K562 (cell line): ENCODE results near the gene FRMD4B. TPM values are rescaled to one million over a fixed set of nuclear protein-coding genes. Genes with fewer than 3 reads are reported as not detected.

Source experiments
- ATAC-seq: fragments of 200-7000 bp; cut with Tn5 transposase; 3 replicates; pipeline ENCODE4 v1.9.1; 2020; ENCODE audit warnings: moderate library complexity
- BruUV-seq: library from RNA; stranded (reverse); fragments of 400-500 nt; replicated peaks from 2 replicates; lab custom pipeline; 2021; lab: Mats Ljungman, UMichigan
- CTCF ChIA-PET: fragments of 300-600 bp; formaldehyde crosslinking; extraction: SDS; loops from one replicate; lab custom pipeline; 2021; ENCODE audit warnings: low intra/inter-chr PET ratio; lab: Yijun Ruan, JAX
- POLR2A ChIA-PET: fragments of 300-600, 350-650 bp; sonication (Branson Sonifier 250); formaldehyde crosslinking; extraction: SDS; loops from one replicate; lab custom pipeline; 2021; ENCODE audit warnings: antibody characterized with exemption, inconsistent platforms; lab: Yijun Ruan, JAX
- DNase-seq, 4 experiments: peaks; one replicate each; pipeline versions ENCODE4 v3.0.0 to v3.0.0-alpha.2; 2011 to 2018; ENCODE audit warnings: low spot score in 3 of 4, mixed read lengths in 3 of 4; ENCODE audit errors: extremely low read depth in 1 of 4
- FAIRE-seq: peaks from 2 replicates; lab custom pipeline; 2011; peaks lifted over from hg19 to GRCh38; lab: Jason Lieb, UNC
- H2AFZ ChIP-seq: 2 replicates; pipeline ENCODE4 v1.6.0; 2011; ENCODE audit warnings: low read depth, low read length, control low read depth, inconsistent platforms
- H3K27ac ChIP-seq: fragments of 200-600 bp; 3 replicates; pipeline ENCODE4 v1.8.0; 2011; ENCODE audit warnings: low read depth, mild to moderate bottlenecking, control low read depth, inconsistent platforms, low read length, moderate library complexity, mixed read lengths; ENCODE audit errors: extremely low read depth
- H3K27me3 ChIP-seq, 2 experiments: fragments of 300-600 bp in 1 of 2; 2 replicates in 1 of 2; 3 replicates in 1 of 2; pipeline versions ENCODE4 v1.6.0 to v1.8.0; 2011; ENCODE audit warnings: inconsistent platforms in 2 of 2, low read length in 2 of 2, mild to moderate bottlenecking in 1 of 2, mixed read lengths in 1 of 2, moderate library complexity in 1 of 2; ENCODE audit not compliant: control insufficient read depth in 2 of 2, insufficient read depth in 2 of 2
- H3K36me3 ChIP-seq: fragments of 300-600 bp; 3 replicates; pipeline ENCODE4 v1.8.0; 2011; ENCODE audit warnings: mild to moderate bottlenecking, low read length, inconsistent platforms; ENCODE audit not compliant: control insufficient read depth, insufficient read depth
- H3K4me1 ChIP-seq, 2 experiments: fragments of 200-600 bp in 1 of 2; replicated peaks in 1 of 2; 2 replicates in 1 of 2; 3 replicates in 1 of 2; pipeline versions ENCODE4 v1.5.1 to v1.8.0; 2011; ENCODE audit warnings: inconsistent platforms in 2 of 2, low read length in 2 of 2, mild to moderate bottlenecking in 1 of 2, mixed read lengths in 1 of 2, moderate library complexity in 1 of 2; ENCODE audit not compliant: control insufficient read depth in 2 of 2, insufficient read depth in 2 of 2
- H3K4me2 ChIP-seq: 2 replicates; pipeline ENCODE4 v1.6.1; 2011; ENCODE audit warnings: low read length, control low read depth, inconsistent platforms, mixed read lengths; ENCODE audit not compliant: insufficient read depth
- H3K4me3 ChIP-seq: fragments of 200-600 bp; sonication (generic), shearing (Covaris generic); 2 replicates; pipeline ENCODE4 v1.5.1; 2016; ENCODE audit warnings: control low read depth, inconsistent platforms
- H3K79me2 ChIP-seq: fragments of 200-600 bp; 3 replicates; pipeline ENCODE4 v1.8.0; 2011; ENCODE audit warnings: low read length, inconsistent platforms; ENCODE audit not compliant: control insufficient read depth, insufficient read depth
- H3K9ac ChIP-seq, 2 experiments: 2 replicates each; pipeline versions ENCODE4 v1.6.0 to v1.6.1; 2011; ENCODE audit warnings: low read depth in 2 of 2, low read length in 2 of 2, control low read depth in 1 of 2, inconsistent platforms in 1 of 2, mild to moderate bottlenecking in 1 of 2, mixed read lengths in 1 of 2; ENCODE audit not compliant: insufficient read depth in 1 of 2
- H3K9me1 ChIP-seq: one replicate; pipeline ENCODE4 v1.6.0; 2011; ENCODE audit warnings: inconsistent platforms, mild to moderate bottlenecking, low read length, moderate library complexity; ENCODE audit not compliant: control insufficient read depth, insufficient read depth
- H3K9me3 ChIP-seq: replicated peaks from 2 replicates; pipeline ENCODE4 v1.5.1; 2011; ENCODE audit warnings: low read depth, low read length, inconsistent platforms; ENCODE audit not compliant: control insufficient read depth, insufficient read depth
- H4K20me1 ChIP-seq: replicated peaks from 2 replicates; pipeline ENCODE4 v1.6.1; 2011; ENCODE audit warnings: low read length, inconsistent platforms, mixed read lengths; ENCODE audit not compliant: control insufficient read depth, insufficient read depth
- ADNP ChIP-seq: fragments of 200-800 bp; sonication (Bioruptor generic); IDR thresholded peaks from 2 replicates; pipeline ENCODE4 v1.6.1; 2016; ENCODE audit warnings: missing genetic modification characterization, missing compliant biosample characterization
- CBX2 ChIP-seq: fragments of 200-600 bp; sonication (generic); IDR thresholded peaks from one replicate; pipeline ENCODE4 v1.6.1; 2012; ENCODE audit warnings: mild to moderate bottlenecking, low read length, inconsistent platforms; ENCODE audit not compliant: insufficient read depth, poor library complexity, severe bottlenecking
- ELF4 ChIP-seq: fragments of 450-650 bp; formaldehyde crosslinking; IDR thresholded peaks from 2 replicates; pipeline ENCODE4 v1.4.0; 2022; ENCODE audit warnings: missing genetic modification characterization
- KAT2B ChIP-seq: IDR thresholded peaks from one replicate; pipeline ENCODE4 v1.6.1; 2012; ENCODE audit warnings: low read depth, mild to moderate bottlenecking, control low read depth, inconsistent platforms, low read length, moderate library complexity
- NFE2 ChIP-seq: IDR thresholded peaks from 2 replicates; pipeline ENCODE4 v1.6.1; 2014; ENCODE audit warnings: antibody characterized with exemption, low read depth
- NR1H2 ChIP-seq: sonication (generic); formaldehyde crosslinking; IDR thresholded peaks from 2 replicates; pipeline ENCODE4 v1.4.0; 2020; ENCODE audit warnings: mild to moderate bottlenecking, missing genetic modification reagents
- NR2C1 ChIP-seq, 2 experiments: fragments of 450-650 bp; IDR thresholded peaks; 2 replicates each; pipeline ENCODE4 v1.6.1; 2017; ENCODE audit warnings: mild to moderate bottlenecking in 2 of 2, antibody characterized with exemption in 1 of 2, inconsistent platforms in 1 of 2, missing compliant biosample characterization in 1 of 2, missing genetic modification characterization in 1 of 2
- NR2C2 ChIP-seq, 2 experiments: fragments of 200-800 bp in 1 of 2; sonication (Bioruptor generic) in 1 of 2; sonication (generic) in 1 of 2; formaldehyde crosslinking in 1 of 2; IDR thresholded peaks; 2 replicates each; pipeline versions ENCODE4 v1.6.1 to v1.8.0; 2016 to 2022; ENCODE audit warnings: mild to moderate bottlenecking in 1 of 2, missing compliant biosample characterization in 1 of 2, missing genetic modification characterization in 1 of 2, missing genetic modification reagents in 1 of 2
- PHF20 ChIP-seq: fragments of 450-650 bp; IDR thresholded peaks from 2 replicates; pipeline ENCODE4 v1.6.1; 2018; ENCODE audit not compliant: partially characterized antibody
- PRPF4 ChIP-seq: fragments of 200-400 bp; formaldehyde crosslinking; IDR thresholded peaks from one replicate; pipeline ENCODE4 v1.6.1; 2017; ENCODE audit warnings: low read length, low read depth, mild to moderate bottlenecking; ENCODE audit not compliant: insufficient read depth, poor library complexity, severe bottlenecking
- SNIP1 ChIP-seq: fragments of 450-650 bp; IDR thresholded peaks from 2 replicates; pipeline ENCODE4 v1.7.1; 2017; ENCODE audit warnings: low read depth, mild to moderate bottlenecking
- TOE1 ChIP-seq, 2 experiments: fragments of 450-650 bp in 1 of 2; sonication (generic) in 1 of 2; formaldehyde crosslinking in 1 of 2; IDR thresholded peaks; 2 replicates each; pipeline versions ENCODE4 v1.7.1 to v1.8.0; 2016 to 2022; ENCODE audit warnings: borderline replicate concordance in 2 of 2, mild to moderate bottlenecking in 2 of 2, antibody characterized with exemption in 1 of 2, inconsistent platforms in 1 of 2, low read depth in 1 of 2, missing genetic modification reagents in 1 of 2, moderate library complexity in 1 of 2
- ZNF134 ChIP-seq: fragments of 250-450 bp; sonication (Bioruptor Pico); conservative IDR thresholded peaks from 2 replicates; pipeline ENCODE4 v1.4.0; 2020
- ZNF263 ChIP-seq: sonication (generic); formaldehyde crosslinking; IDR thresholded peaks from 2 replicates; pipeline ENCODE4 v1.8.0; 2022; ENCODE audit warnings: mild to moderate bottlenecking, missing genetic modification reagents, borderline replicate concordance
- ZNF324 ChIP-seq: fragments of 250-450 bp; sonication (Bioruptor Pico); IDR thresholded peaks from 2 replicates; pipeline ENCODE4 v1.4.0; 2020; ENCODE audit warnings: mild to moderate bottlenecking
- WGBS: fragments of 100-300 bp; shearing (Covaris generic); methylation state at CpG from one replicate; pipeline ENCODE4 v1.1.6; 2016; ENCODE audit warnings: low coverage, mixed read lengths; ENCODE audit not compliant: insufficient coverage; ENCODE audit errors: missing lambda C conversion rate; 5-methylcytosine and 5-hydroxymethylcytosine counted together
- in situ Hi-C: fragments of 300-500 bp; cut with MboI; formaldehyde crosslinking; loops from 4 replicates; pipeline ENCODE4 v1.15.0; 2018; ENCODE audit warnings: inconsistent platforms, mixed read lengths
- intact Hi-C: fragments of 100-400 bp; cut with micrococcal nuclease; formaldehyde crosslinking; loops from 2 replicates; pipeline ENCODE4 v1.14.2; 2022
- polyA plus RNA-seq, 8 experiments: library from polyadenylated mRNA; depleted of rRNA in 4 of 8; stranded (reverse) in 5 of 8; unstranded in 3 of 8; fragments of >200 nt; fragmentation: Nextera tagmentation in 2 of 8; fragmentation: Illumina TruSeq in 1 of 8; extraction: Ambion mirVana in 2 of 8; extraction: Trizol in 1 of 8; gene quantifications; 2 replicates each; pipeline versions ENCODE4 v1.2.1 to v1.2.3, GENCODE V29; 2011 to 2014; ENCODE audit warnings: inconsistent platforms in 1 of 8, missing spikeins in 1 of 8
- total RNA-seq, 7 experiments: library from RNA; depleted of rRNA in 6 of 7; stranded (reverse); fragments of >200 nt in 6 of 7; fragmentation: Illumina TruSeq in 2 of 7; extraction: Trizol in 2 of 7; gene quantifications; 2 replicates each; pipeline versions ENCODE4 v1.2.1 to v1.2.3, GENCODE V29; 2011 to 2021; ENCODE audit warnings: low replicate concordance in 1 of 7
- TF ChIP-seq, protein P1 (sequence below): sonication (generic); formaldehyde crosslinking; IDR thresholded peaks from 2 replicates; pipeline ENCODE4 v1.8.0; 2023; ENCODE audit warnings: mild to moderate bottlenecking, missing genetic modification reagents

Gene FRMD4B
- total and polyA plus RNA-seq, 9 of the 15 experiments (the other 6 are each of a cell fraction or from before 2014, with no cell fraction given) = 0.03 to 0.09 (median 0.04) TPM; not detected in 3

DNA sequence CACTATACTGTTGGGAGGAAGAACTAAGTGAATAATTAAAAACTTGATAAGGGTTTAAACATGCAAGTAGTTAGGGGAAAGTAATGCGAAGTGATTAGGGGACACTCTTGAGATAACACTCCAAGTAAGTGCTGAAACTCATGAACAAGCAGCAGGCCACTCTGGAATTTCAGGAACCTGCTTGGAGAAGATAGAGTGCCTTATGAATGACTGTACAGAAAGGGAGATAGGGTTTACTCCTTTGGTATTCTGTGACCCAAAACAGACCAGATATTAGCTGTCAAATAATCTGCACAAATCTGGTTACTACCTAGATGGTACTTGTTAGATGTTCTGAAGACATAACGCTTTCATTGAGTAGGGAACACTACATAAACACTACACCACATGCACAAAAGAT is 85.6 kb downstream of the FRMD4B start:
- H3K27me3 ChIP-seq = peaks cover 0 to 3% of the 10 kb centered on the region in 2 experiments; a peak in 2 of 5 replicates
- no peak overlapping the region for H3K9ac ChIP-seq
- no peak overlapping the region for H3K27ac ChIP-seq
- ATAC-seq (no peak), DNase-seq (no peak), FAIRE-seq (no peak)
- no peak overlapping the region for H2AFZ ChIP-seq
- intact Hi-C loops = no loop called here
- BruUV-seq = no TSS peak
- WGBS = 0% methylated on average over 2 of the region's 2 CpGs
- H3K9me3 ChIP-seq = no peaks in the 10 kb centered on the region
- no peaks in the 10 kb centered on the region for H3K4me1 ChIP-seq
- TF ChIP-seq NR2C1 (IDR thresholded peaks at IDR 0.05) (no peak), NR2C1 (tag; IDR thresholded peaks at IDR 0.05) (no peak), SNIP1 (no peak), NR2C2 (CRISPR knock-in tag; IDR thresholded peaks at IDR 0.05) (no peak), NR2C2 (tag; IDR thresholded peaks at IDR 0.05) (no peak), NFE2 (no peak), ZNF324 (no peak), PHF20 (no peak), KAT2B (no peak), TOE1 (IDR thresholded peaks at IDR 0.05; ENCODE audit: borderline replicate concordance) (no peak), TOE1 (CRISPR knock-in tag; IDR thresholded peaks at IDR 0.05; ENCODE audit: borderline replicate concordance, low read depth) (no peak), PRPF4 (no peak), ZNF134 (CRISPR knock-in tag) (no peak), ZNF263 (CRISPR knock-in tag) (no peak), NR1H2 (CRISPR knock-in tag) (no peak), ELF4 (no peak), CBX2 (no peak), ADNP (no peak)
- TF ChIP-seq, protein P1, sequence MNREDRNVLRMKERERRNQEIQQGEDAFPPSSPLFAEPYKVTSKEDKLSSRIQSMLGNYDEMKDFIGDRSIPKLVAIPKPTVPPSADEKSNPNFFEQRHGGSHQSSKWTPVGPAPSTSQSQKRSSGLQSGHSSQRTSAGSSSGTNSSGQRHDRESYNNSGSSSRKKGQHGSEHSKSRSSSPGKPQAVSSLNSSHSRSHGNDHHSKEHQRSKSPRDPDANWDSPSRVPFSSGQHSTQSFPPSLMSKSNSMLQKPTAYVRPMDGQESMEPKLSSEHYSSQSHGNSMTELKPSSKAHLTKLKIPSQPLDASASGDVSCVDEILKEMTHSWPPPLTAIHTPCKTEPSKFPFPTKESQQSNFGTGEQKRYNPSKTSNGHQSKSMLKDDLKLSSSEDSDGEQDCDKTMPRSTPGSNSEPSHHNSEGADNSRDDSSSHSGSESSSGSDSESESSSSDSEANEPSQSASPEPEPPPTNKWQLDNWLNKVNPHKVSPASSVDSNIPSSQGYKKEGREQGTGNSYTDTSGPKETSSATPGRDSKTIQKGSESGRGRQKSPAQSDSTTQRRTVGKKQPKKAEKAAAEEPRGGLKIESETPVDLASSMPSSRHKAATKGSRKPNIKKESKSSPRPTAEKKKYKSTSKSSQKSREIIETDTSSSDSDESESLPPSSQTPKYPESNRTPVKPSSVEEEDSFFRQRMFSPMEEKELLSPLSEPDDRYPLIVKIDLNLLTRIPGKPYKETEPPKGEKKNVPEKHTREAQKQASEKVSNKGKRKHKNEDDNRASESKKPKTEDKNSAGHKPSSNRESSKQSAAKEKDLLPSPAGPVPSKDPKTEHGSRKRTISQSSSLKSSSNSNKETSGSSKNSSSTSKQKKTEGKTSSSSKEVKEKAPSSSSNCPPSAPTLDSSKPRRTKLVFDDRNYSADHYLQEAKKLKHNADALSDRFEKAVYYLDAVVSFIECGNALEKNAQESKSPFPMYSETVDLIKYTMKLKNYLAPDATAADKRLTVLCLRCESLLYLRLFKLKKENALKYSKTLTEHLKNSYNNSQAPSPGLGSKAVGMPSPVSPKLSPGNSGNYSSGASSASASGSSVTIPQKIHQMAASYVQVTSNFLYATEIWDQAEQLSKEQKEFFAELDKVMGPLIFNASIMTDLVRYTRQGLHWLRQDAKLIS (CRISPR knock-in tag) = no peak
- CTCF ChIA-PET = no interaction called here
- no peaks in the 10 kb centered on the region for H3K79me2 ChIP-seq
- no peaks in the 10 kb centered on the region for H4K20me1 ChIP-seq
- no peak overlapping the region for H3K4me3 ChIP-seq
- H3K36me3 ChIP-seq = no peaks in the 10 kb centered on the region
- in situ Hi-C loops = no loop called here
- H3K4me2 ChIP-seq = no peak overlapping the region
- H3K9me1 ChIP-seq = no peaks in the 10 kb centered on the region
- POLR2A ChIA-PET = no interaction called here
